GM23338 (cell line): ENCODE results near the gene GPANK1.

Experiments
- CREB1 ChIP-seq: fragments of 250-450 bp; sonication (Bioruptor Pico); IDR thresholded peaks from 2 replicates; pipeline ENCODE4 v1.5.0; 2020; ENCODE audit warnings: low read depth, mild to moderate bottlenecking, moderate library complexity
- EZH2 ChIP-seq: fragments of 200-600 bp; sonication (generic); IDR thresholded peaks from one replicate; pipeline ENCODE4 v1.8.0; 2017; ENCODE audit warnings: antibody characterized with exemption, mild to moderate bottlenecking, low read depth; ENCODE audit not compliant: unreplicated experiment
- EZH2phosphoT487 ChIP-seq: fragments of 200-600 bp; sonication (generic); IDR thresholded peaks from one replicate; pipeline ENCODE4 v1.8.1; 2018; ENCODE audit warnings: antibody characterized with exemption; ENCODE audit not compliant: unreplicated experiment
- JUNB ChIP-seq: IDR thresholded peaks from one replicate; pipeline ENCODE4 v1.6.1; 2016; ENCODE audit warnings: antibody characterized with exemption; ENCODE audit not compliant: unreplicated experiment
- NANOG ChIP-seq: IDR thresholded peaks from 2 replicates; pipeline ENCODE4 v1.6.1; 2016; ENCODE audit warnings: antibody characterized with exemption, borderline replicate concordance
- POLR2AphosphoS5 ChIP-seq: IDR thresholded peaks from 2 replicates; pipeline ENCODE4 v1.6.1; 2016; ENCODE audit warnings: antibody characterized with exemption, low read depth
- STAT1 ChIP-seq: IDR thresholded peaks from one replicate; pipeline ENCODE4 v1.6.1; 2016; ENCODE audit warnings: antibody characterized with exemption; ENCODE audit not compliant: unreplicated experiment
- ZNF114 ChIP-seq: fragments of 250-450 bp; sonication (Bioruptor Pico); IDR thresholded peaks from 2 replicates; pipeline ENCODE4 v1.5.0; 2020; ENCODE audit warnings: mild to moderate bottlenecking, moderate library complexity
- ZNF331 ChIP-seq: fragments of 250-450 bp; sonication (Bioruptor Pico); IDR thresholded peaks from 2 replicates; pipeline ENCODE4 v1.5.0; 2020; ENCODE audit warnings: low read depth, mild to moderate bottlenecking, moderate library complexity
- TF ChIP-seq, protein P1 (sequence below), 2 experiments: fragments of 200-600 bp in 1 of 2; sonication (generic) in 1 of 2; conservative IDR thresholded peaks; 2 replicates each; pipeline versions ENCODE4 v1.5.1 to v1.6.1; 2016 to 2017; ENCODE audit warnings: antibody characterized with exemption in 2 of 2, low read depth in 2 of 2, mild to moderate bottlenecking in 2 of 2, moderate library complexity in 1 of 2
- TF ChIP-seq, protein P2 (sequence below): IDR thresholded peaks from 2 replicates; pipeline ENCODE4 v1.6.1; 2016; ENCODE audit warnings: antibody characterized with exemption
- TF ChIP-seq, protein P3 (sequence below): IDR thresholded peaks from one replicate; pipeline ENCODE4 v1.6.1; 2018; ENCODE audit warnings: antibody characterized with exemption; ENCODE audit not compliant: unreplicated experiment
- TF ChIP-seq, protein P4 (sequence below): fragments of 250-450 bp; sonication (Bioruptor Pico); IDR thresholded peaks from 2 replicates; pipeline ENCODE4 v1.5.0; 2020; ENCODE audit warnings: mild to moderate bottlenecking, moderate library complexity

DNA sequence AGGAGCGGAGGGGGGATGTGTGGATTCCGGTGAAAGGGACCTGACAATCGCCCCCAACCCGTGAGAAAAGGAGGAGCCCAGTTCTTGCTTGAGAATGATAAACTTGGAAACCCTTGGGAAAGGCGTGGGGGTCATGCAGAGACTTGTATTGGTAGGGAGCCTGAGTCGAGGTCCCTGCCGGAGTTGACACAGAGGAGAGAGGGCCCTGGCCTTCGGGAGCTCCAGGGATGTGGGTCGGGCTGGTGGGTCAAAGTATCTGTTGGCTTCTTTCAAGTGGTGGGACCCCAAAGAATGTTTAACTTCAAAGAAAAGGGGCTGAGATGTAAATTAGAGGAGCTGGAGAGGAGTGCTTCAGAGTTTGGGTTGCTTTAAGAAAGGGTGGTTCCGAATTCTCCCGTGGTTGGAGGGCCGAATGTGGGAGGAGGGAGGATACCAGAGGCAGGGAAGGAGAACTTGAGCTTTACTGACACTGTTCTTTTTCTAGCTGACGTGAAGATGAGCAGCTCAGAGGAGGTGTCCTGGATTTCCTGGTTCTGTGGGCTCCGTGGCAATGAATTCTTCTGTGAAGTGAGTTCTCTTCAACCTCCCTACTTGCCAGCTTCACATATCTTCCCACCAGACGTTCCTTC, 1.7 kb upstream of the GPANK1 start:
- no peak for TF ChIP-seq EZH2phosphoT487
- TF ChIP-seq, protein P1, sequence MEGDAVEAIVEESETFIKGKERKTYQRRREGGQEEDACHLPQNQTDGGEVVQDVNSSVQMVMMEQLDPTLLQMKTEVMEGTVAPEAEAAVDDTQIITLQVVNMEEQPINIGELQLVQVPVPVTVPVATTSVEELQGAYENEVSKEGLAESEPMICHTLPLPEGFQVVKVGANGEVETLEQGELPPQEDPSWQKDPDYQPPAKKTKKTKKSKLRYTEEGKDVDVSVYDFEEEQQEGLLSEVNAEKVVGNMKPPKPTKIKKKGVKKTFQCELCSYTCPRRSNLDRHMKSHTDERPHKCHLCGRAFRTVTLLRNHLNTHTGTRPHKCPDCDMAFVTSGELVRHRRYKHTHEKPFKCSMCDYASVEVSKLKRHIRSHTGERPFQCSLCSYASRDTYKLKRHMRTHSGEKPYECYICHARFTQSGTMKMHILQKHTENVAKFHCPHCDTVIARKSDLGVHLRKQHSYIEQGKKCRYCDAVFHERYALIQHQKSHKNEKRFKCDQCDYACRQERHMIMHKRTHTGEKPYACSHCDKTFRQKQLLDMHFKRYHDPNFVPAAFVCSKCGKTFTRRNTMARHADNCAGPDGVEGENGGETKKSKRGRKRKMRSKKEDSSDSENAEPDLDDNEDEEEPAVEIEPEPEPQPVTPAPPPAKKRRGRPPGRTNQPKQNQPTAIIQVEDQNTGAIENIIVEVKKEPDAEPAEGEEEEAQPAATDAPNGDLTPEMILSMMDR (conservative IDR thresholded peaks at IDR 0.05; ENCODE audit: low read depth in 2 of 2): no peak
- TF ChIP-seq STAT1: no peak
- TF ChIP-seq EZH2: no peak
- no peak for TF ChIP-seq POLR2AphosphoS5
- TF ChIP-seq JUNB: no peak
- TF ChIP-seq NANOG: no peak
- TF ChIP-seq, protein P2, sequence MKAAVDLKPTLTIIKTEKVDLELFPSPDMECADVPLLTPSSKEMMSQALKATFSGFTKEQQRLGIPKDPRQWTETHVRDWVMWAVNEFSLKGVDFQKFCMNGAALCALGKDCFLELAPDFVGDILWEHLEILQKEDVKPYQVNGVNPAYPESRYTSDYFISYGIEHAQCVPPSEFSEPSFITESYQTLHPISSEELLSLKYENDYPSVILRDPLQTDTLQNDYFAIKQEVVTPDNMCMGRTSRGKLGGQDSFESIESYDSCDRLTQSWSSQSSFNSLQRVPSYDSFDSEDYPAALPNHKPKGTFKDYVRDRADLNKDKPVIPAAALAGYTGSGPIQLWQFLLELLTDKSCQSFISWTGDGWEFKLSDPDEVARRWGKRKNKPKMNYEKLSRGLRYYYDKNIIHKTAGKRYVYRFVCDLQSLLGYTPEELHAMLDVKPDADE: no peak
- TF ChIP-seq, protein P3, sequence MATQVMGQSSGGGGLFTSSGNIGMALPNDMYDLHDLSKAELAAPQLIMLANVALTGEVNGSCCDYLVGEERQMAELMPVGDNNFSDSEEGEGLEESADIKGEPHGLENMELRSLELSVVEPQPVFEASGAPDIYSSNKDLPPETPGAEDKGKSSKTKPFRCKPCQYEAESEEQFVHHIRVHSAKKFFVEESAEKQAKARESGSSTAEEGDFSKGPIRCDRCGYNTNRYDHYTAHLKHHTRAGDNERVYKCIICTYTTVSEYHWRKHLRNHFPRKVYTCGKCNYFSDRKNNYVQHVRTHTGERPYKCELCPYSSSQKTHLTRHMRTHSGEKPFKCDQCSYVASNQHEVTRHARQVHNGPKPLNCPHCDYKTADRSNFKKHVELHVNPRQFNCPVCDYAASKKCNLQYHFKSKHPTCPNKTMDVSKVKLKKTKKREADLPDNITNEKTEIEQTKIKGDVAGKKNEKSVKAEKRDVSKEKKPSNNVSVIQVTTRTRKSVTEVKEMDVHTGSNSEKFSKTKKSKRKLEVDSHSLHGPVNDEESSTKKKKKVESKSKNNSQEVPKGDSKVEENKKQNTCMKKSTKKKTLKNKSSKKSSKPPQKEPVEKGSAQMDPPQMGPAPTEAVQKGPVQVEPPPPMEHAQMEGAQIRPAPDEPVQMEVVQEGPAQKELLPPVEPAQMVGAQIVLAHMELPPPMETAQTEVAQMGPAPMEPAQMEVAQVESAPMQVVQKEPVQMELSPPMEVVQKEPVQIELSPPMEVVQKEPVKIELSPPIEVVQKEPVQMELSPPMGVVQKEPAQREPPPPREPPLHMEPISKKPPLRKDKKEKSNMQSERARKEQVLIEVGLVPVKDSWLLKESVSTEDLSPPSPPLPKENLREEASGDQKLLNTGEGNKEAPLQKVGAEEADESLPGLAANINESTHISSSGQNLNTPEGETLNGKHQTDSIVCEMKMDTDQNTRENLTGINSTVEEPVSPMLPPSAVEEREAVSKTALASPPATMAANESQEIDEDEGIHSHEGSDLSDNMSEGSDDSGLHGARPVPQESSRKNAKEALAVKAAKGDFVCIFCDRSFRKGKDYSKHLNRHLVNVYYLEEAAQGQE: no peak
- TF ChIP-seq CREB1 (CRISPR knock-in tag): no peak
- TF ChIP-seq ZNF114 (CRISPR knock-in tag): no peak
- no peak for TF ChIP-seq ZNF331 (CRISPR knock-in tag)
- TF ChIP-seq, protein P4, sequence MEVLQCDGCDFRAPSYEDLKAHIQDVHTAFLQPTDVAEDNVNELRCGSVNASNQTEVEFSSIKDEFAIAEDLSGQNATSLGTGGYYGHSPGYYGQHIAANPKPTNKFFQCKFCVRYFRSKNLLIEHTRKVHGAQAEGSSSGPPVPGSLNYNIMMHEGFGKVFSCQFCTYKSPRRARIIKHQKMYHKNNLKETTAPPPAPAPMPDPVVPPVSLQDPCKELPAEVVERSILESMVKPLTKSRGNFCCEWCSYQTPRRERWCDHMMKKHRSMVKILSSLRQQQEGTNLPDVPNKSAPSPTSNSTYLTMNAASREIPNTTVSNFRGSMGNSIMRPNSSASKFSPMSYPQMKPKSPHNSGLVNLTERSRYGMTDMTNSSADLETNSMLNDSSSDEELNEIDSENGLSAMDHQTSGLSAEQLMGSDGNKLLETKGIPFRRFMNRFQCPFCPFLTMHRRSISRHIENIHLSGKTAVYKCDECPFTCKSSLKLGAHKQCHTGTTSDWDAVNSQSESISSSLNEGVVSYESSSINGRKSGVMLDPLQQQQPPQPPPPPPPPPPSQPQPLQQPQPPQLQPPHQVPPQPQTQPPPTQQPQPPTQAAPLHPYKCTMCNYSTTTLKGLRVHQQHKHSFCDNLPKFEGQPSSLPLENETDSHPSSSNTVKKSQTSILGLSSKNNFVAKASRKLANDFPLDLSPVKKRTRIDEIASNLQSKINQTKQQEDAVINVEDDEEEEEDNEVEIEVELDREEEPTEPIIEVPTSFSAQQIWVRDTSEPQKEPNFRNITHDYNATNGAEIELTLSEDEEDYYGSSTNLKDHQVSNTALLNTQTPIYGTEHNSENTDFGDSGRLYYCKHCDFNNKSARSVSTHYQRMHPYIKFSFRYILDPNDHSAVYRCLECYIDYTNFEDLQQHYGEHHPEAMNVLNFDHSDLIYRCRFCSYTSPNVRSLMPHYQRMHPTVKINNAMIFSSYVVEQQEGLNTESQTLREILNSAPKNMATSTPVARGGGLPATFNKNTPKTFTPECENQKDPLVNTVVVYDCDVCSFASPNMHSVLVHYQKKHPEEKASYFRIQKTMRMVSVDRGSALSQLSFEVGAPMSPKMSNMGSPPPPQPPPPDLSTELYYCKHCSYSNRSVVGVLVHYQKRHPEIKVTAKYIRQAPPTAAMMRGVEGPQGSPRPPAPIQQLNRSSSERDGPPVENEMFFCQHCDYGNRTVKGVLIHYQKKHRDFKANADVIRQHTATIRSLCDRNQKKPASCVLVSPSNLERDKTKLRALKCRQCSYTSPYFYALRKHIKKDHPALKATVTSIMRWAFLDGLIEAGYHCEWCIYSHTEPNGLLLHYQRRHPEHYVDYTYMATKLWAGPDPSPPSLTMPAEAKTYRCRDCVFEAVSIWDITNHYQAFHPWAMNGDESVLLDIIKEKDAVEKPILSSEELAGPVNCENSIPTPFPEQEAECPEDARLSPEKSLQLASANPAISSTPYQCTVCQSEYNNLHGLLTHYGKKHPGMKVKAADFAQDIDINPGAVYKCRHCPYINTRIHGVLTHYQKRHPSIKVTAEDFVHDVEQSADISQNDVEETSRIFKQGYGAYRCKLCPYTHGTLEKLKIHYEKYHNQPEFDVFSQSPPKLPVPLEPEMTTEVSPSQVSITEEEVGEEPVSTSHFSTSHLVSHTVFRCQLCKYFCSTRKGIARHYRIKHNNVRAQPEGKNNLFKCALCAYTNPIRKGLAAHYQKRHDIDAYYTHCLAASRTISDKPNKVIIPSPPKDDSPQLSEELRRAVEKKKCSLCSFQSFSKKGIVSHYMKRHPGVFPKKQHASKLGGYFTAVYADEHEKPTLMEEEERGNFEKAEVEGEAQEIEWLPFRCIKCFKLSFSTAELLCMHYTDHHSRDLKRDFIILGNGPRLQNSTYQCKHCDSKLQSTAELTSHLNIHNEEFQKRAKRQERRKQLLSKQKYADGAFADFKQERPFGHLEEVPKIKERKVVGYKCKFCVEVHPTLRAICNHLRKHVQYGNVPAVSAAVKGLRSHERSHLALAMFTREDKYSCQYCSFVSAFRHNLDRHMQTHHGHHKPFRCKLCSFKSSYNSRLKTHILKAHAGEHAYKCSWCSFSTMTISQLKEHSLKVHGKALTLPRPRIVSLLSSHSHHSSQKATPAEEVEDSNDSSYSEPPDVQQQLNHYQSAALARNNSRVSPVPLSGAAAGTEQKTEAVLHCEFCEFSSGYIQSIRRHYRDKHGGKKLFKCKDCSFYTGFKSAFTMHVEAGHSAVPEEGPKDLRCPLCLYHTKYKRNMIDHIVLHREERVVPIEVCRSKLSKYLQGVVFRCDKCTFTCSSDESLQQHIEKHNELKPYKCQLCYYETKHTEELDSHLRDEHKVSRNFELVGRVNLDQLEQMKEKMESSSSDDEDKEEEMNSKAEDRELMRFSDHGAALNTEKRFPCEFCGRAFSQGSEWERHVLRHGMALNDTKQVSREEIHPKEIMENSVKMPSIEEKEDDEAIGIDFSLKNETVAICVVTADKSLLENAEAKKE: no peak
